Measurements from ENCODE around the gene PRSS2. TPM values are rescaled to one million over a fixed set of nuclear protein-coding genes. Genes with fewer than 3 reads are reported as not detected.

PRSS2 gene
- total and polyA plus RNA-seq, 4 donors, result 0.21 TPM; not detected in 3

DNA sequence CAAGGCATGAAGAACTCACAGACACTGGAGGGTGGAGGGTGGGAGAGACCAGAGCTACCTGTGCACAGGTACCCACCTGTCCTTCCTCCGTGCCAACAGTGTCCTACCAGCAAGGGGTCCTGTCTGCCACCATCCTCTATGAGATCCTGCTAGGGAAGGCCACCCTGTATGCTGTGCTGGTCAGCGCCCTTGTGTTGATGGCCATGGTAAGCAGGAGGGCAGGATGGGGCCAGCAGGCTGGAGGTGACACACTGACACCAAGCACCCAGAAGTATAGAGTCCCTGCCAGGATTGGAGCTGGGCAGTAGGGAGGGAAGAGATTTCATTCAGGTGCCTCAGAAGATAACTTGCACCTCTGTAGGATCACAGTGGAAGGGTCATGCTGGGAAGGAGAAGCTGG lies 21.8 kb downstream of the PRSS2 start:
- H3K4me3 ChIP-seq (ENCODE audit: low read depth in 1 of 3, low read length in 3 of 3), result no peak overlapping the region
- DNase-seq (ENCODE audit: low spot score), result no peak
- WGBS, result 77% methylated on average over 2 of the region's 2 CpGs
- H3K36me3 ChIP-seq (ENCODE audit: control insufficient read depth in 4 of 4, insufficient read depth in 3 of 4, low read depth in 1 of 4, low read length in 3 of 4), result no peaks in the 10 kb centered on the region
- H3K27ac ChIP-seq (ENCODE audit: low read depth in 1 of 2, low read length in 2 of 2), result no peak overlapping the region
- peaks cover 4 to 7% (median 5%) of the 10 kb centered on the region in 4 donors for H3K27me3 ChIP-seq (ENCODE audit: control insufficient read depth in 4 of 4, insufficient read depth in 4 of 4, low read length in 3 of 4)
- TF ChIP-seq HNF4G (IDR thresholded peaks at IDR 0.05) (no peak), SP1 (IDR thresholded peaks at IDR 0.05) (no peak), RAD21 (IDR thresholded peaks at IDR 0.05) (no peak), FOXA1 (IDR thresholded peaks at IDR 0.05) (no peak), YY1 (IDR thresholded peaks at IDR 0.05) (no peak), EGR1 (IDR thresholded peaks at IDR 0.05; ENCODE audit: low read depth in 2 of 2) (no peak), GABPA (IDR thresholded peaks at IDR 0.05 in 1 of 2, conservative IDR thresholded peaks at IDR 0.05 in 1 of 2) (no peak), TAF1 (conservative IDR thresholded peaks at IDR 0.05) (no peak), JUND (IDR thresholded peaks at IDR 0.05) (no peak)
- TF ChIP-seq, protein P1, sequence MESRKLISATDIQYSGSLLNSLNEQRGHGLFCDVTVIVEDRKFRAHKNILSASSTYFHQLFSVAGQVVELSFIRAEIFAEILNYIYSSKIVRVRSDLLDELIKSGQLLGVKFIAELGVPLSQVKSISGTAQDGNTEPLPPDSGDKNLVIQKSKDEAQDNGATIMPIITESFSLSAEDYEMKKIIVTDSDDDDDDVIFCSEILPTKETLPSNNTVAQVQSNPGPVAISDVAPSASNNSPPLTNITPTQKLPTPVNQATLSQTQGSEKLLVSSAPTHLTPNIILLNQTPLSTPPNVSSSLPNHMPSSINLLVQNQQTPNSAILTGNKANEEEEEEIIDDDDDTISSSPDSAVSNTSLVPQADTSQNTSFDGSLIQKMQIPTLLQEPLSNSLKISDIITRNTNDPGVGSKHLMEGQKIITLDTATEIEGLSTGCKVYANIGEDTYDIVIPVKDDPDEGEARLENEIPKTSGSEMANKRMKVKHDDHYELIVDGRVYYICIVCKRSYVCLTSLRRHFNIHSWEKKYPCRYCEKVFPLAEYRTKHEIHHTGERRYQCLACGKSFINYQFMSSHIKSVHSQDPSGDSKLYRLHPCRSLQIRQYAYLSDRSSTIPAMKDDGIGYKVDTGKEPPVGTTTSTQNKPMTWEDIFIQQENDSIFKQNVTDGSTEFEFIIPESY (IDR thresholded peaks at IDR 0.05), result no peak
- TF ChIP-seq, protein P2, sequence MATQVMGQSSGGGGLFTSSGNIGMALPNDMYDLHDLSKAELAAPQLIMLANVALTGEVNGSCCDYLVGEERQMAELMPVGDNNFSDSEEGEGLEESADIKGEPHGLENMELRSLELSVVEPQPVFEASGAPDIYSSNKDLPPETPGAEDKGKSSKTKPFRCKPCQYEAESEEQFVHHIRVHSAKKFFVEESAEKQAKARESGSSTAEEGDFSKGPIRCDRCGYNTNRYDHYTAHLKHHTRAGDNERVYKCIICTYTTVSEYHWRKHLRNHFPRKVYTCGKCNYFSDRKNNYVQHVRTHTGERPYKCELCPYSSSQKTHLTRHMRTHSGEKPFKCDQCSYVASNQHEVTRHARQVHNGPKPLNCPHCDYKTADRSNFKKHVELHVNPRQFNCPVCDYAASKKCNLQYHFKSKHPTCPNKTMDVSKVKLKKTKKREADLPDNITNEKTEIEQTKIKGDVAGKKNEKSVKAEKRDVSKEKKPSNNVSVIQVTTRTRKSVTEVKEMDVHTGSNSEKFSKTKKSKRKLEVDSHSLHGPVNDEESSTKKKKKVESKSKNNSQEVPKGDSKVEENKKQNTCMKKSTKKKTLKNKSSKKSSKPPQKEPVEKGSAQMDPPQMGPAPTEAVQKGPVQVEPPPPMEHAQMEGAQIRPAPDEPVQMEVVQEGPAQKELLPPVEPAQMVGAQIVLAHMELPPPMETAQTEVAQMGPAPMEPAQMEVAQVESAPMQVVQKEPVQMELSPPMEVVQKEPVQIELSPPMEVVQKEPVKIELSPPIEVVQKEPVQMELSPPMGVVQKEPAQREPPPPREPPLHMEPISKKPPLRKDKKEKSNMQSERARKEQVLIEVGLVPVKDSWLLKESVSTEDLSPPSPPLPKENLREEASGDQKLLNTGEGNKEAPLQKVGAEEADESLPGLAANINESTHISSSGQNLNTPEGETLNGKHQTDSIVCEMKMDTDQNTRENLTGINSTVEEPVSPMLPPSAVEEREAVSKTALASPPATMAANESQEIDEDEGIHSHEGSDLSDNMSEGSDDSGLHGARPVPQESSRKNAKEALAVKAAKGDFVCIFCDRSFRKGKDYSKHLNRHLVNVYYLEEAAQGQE (IDR thresholded peaks at IDR 0.05), result no peak
- TF ChIP-seq, protein P3, sequence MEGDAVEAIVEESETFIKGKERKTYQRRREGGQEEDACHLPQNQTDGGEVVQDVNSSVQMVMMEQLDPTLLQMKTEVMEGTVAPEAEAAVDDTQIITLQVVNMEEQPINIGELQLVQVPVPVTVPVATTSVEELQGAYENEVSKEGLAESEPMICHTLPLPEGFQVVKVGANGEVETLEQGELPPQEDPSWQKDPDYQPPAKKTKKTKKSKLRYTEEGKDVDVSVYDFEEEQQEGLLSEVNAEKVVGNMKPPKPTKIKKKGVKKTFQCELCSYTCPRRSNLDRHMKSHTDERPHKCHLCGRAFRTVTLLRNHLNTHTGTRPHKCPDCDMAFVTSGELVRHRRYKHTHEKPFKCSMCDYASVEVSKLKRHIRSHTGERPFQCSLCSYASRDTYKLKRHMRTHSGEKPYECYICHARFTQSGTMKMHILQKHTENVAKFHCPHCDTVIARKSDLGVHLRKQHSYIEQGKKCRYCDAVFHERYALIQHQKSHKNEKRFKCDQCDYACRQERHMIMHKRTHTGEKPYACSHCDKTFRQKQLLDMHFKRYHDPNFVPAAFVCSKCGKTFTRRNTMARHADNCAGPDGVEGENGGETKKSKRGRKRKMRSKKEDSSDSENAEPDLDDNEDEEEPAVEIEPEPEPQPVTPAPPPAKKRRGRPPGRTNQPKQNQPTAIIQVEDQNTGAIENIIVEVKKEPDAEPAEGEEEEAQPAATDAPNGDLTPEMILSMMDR (IDR thresholded peaks at IDR 0.05; ENCODE audit: low read depth, low read length, missing input control), result no peak
- no peaks in the 10 kb centered on the region for H3K9me3 ChIP-seq (ENCODE audit: control insufficient read depth in 4 of 4, low read length in 3 of 4)
- H3K9ac ChIP-seq (ENCODE audit: low read depth in 1 of 2, low read length in 2 of 2), result no peak overlapping the region
- peaks cover 10 to 12% (median 11%) of the 10 kb centered on the region in 4 donors for H3K4me1 ChIP-seq (ENCODE audit: control insufficient read depth in 4 of 4, insufficient read depth in 4 of 4, low read length in 3 of 4)

DNA sequence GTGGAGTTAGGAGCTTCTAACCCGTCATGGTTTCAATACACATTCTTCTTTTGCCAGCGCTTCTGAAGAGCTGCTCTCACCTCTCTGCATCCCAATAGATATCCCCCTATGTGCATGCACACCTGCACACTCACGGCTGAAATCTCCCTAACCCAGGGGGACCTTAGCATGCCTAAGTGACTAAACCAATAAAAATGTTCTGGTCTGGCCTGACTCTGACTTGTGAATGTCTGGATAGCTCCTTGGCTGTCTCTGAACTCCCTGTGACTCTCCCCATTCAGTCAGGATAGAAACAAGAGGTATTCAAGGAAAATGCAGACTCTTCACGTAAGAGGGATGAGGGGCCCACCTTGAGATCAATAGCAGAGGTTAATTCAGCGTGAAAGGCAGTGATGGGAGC lies 22.4 kb downstream of the PRSS2 start:
- H3K27me3 ChIP-seq (ENCODE audit: control insufficient read depth in 4 of 4, insufficient read depth in 4 of 4, low read length in 3 of 4), result peaks cover 4 to 7% (median 5%) of the 10 kb centered on the region in 4 donors
- DNase-seq (ENCODE audit: low spot score), result no peak
- H3K4me1 ChIP-seq (ENCODE audit: control insufficient read depth in 4 of 4, insufficient read depth in 4 of 4, low read length in 3 of 4), result peaks cover 11 to 15% (median 14%) of the 10 kb centered on the region in 4 donors
- no peaks in the 10 kb centered on the region for H3K36me3 ChIP-seq (ENCODE audit: control insufficient read depth in 4 of 4, insufficient read depth in 3 of 4, low read depth in 1 of 4, low read length in 3 of 4)
- H3K27ac ChIP-seq (ENCODE audit: low read depth in 1 of 2, low read length in 2 of 2), result no peak overlapping the region
- WGBS, result 68% methylated on average over 5 of the region's 5 CpGs
- H3K4me3 ChIP-seq (ENCODE audit: low read depth in 1 of 3, low read length in 3 of 3), result no peak overlapping the region
- H3K9ac ChIP-seq (ENCODE audit: low read depth in 1 of 2, low read length in 2 of 2), result no peak overlapping the region
- TF ChIP-seq YY1 (IDR thresholded peaks at IDR 0.05), result no peak
- H3K9me3 ChIP-seq (ENCODE audit: control insufficient read depth in 4 of 4, low read length in 3 of 4), result no peaks in the 10 kb centered on the region
